GM13976 (cell line): ENCODE results near the gene AMPH.
A peak's percentile ranks its signal among the peaks of the same experiment; 100 is the strongest.

ENCODE experiments used
- DNase-seq: peaks from one replicate; pipeline ENCODE4 v3.0.0; 2012; ENCODE audit warnings: low spot score
- in situ Hi-C: fragments of 300-500 bp; cut with MboI; formaldehyde crosslinking; loops from one replicate; pipeline ENCODE4 v1.12.0; 2022; ENCODE audit warnings: low sequenced_read_pairs, mixed read lengths, inconsistent platforms; ENCODE audit not compliant: unreplicated experiment
- TF ChIP-seq, protein P1 (sequence below): IDR thresholded peaks from 2 replicates; pipeline ENCODE4 v1.5.1; 2012; ENCODE audit warnings: borderline replicate concordance, mild to moderate bottlenecking; ENCODE audit not compliant: insufficient read depth; ENCODE audit errors: extremely low read depth, missing control alignments, control extremely low read depth

AMPH gene

DNA sequence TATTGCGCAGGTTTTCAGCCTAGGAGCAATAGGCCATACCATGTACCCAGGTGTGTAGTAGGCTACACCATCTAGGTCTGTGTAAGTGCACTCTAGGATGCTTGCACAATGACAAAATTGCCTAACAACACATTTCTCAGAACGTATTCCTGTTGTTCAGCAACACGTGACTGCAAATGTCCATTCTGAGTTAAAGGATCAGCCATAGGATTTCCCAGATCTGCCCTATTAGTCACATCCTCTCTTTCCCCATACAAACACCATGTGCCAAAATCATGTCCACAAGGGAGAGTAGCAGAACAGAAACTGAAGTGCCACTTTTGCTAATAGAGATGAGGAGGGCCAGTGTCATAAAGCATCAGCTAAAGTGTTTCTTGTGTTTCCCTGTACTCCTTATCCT, 42.6 kb upstream of the AMPH start:
- no peak for DNase-seq
- TF ChIP-seq, protein P1, sequence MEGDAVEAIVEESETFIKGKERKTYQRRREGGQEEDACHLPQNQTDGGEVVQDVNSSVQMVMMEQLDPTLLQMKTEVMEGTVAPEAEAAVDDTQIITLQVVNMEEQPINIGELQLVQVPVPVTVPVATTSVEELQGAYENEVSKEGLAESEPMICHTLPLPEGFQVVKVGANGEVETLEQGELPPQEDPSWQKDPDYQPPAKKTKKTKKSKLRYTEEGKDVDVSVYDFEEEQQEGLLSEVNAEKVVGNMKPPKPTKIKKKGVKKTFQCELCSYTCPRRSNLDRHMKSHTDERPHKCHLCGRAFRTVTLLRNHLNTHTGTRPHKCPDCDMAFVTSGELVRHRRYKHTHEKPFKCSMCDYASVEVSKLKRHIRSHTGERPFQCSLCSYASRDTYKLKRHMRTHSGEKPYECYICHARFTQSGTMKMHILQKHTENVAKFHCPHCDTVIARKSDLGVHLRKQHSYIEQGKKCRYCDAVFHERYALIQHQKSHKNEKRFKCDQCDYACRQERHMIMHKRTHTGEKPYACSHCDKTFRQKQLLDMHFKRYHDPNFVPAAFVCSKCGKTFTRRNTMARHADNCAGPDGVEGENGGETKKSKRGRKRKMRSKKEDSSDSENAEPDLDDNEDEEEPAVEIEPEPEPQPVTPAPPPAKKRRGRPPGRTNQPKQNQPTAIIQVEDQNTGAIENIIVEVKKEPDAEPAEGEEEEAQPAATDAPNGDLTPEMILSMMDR = no peak
- in situ Hi-C loops = no loop called here

DNA sequence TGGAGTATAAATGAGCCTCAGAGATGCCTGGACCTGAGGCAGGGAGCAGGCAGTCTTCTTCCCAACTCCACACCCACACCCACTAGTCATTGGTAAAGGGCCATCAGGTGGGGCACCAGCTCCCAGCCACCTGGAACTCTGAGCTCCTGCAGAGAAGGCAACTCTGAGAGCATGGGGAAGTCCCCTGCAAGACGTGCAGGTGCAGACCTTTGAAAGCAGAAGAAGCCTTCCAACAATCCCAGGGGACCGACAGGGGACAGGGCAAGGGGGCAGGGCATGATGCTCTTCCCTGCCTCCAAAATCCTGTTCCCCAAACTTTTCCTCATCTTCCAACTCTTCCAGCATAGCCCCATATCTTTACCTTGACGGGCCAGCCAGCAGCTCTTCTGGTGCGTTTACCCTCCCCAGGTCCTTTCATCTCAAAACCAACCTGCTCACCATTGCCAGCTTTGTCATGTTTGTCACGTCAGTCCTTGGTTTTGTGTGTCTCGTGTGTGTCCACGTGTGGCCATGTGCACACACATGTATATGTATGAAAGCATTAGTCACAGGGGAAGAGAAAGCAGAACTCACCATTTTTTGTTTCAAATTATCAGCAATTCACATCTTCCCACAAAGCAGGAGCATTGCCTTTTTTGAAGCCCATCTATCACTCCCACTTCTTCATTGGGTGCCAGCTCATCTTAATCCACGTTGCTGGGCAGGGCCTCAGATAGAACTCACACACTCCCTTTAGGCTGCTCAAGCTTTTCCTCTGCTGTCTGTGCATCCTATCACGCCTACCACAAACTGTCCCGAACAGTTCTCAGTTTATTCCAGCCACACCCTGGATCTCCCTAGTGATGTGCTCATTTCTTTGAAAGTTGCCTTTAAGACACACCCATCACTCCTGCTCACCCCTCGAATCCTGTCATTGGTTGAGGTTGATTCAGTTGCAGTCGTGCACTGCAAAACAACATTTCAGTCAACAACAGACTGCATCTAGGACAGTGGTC, 41.0 kb upstream of the AMPH start:
- in situ Hi-C loops = no loop called here
- TF ChIP-seq, protein P1 = no peak
- DNase-seq = no peak

DNA sequence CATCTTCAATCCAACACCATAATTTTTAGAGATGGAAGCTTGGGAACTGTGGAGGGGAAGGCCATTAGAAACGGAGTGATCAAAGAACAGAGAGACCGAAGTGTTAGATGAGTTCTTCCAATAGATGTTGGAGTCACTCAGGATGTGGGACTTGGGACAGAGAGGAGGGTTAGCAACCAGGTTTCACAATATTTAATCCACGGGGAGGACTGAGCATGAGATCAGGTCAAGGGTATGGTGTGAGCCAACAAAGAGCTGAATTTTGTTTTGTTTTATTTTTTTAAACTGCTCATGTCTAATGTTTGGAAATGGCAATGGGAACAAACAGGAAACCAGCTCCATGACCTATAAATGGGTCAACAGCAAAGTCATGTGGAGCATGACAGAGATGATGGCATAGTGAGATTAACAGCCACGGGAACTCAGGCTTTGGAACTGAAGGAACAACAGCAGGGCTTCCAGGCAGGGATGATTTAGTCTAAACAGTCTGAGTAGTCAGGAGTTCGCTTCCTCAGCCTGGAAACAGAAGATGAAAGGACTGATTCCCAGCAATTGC, 38.9 kb upstream of the AMPH start:
- DNase-seq = no peak
- TF ChIP-seq, protein P1 = no peak
- in situ Hi-C loops = loop anchor here (10.0 kb wide), 1 partner anchor 265 kb away; no protein-coding TSS in a partner anchor

DNA sequence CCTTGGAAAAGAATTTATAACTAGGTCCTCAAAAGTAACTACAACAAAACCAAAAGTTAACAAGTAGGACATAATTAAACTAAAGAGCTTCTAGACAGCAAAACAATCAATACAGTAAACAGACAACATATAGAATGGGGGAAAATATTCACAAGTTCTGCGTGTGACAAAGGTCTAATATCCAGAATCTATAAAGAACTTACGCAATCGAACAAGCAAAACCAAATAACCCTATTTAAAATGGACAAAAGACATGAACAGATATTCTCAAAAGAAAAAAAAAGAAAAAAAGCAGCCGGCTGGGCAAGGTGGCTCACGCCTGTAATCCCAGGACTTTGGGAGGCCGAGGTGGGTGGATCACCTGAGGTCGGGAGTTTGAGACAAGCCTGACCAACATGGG, 33.8 kb upstream of the AMPH start:
- in situ Hi-C loops = loop anchor here (10.0 kb wide), 1 partner anchor 260 kb away; no protein-coding TSS in a partner anchor
- TF ChIP-seq, protein P1 = no peak
- no peak for DNase-seq

DNA sequence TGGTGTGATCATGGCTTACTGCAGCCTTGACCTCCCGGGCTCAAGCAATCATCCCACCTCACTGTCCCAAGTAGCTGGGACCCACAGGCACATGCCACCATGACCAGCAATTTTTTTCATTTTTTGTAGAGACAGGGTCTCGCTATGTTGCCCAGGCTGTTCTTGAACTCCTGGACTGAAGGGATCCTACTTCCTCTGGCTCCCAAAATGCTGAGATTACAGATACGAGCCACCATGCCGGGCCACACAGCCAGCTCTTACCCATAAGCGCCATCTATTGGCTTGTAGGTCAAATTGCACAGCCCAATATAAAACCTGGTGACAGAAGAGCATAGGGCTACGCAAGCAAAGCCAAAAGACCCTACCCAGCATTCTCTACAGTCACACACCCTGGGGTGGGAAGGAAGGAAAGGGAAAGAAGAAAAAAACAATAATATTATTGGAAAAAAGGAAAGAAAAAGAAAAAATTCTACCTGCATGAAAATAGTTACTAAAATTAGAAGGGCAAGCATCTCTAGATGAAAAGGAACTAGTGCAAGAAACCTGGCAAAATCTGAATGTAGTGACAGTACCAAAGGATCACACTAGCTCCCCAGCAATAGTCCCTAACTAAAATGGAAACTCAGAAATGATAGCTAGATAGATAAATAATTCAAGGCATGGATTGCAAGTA, 29.4 kb upstream of the AMPH start:
- DNase-seq = peak; percentile 51
- TF ChIP-seq, protein P1 = peak; percentile 76
- in situ Hi-C loops = loop anchor here (10.0 kb wide), 1 partner anchor 256 kb away; no protein-coding TSS in a partner anchor

DNA sequence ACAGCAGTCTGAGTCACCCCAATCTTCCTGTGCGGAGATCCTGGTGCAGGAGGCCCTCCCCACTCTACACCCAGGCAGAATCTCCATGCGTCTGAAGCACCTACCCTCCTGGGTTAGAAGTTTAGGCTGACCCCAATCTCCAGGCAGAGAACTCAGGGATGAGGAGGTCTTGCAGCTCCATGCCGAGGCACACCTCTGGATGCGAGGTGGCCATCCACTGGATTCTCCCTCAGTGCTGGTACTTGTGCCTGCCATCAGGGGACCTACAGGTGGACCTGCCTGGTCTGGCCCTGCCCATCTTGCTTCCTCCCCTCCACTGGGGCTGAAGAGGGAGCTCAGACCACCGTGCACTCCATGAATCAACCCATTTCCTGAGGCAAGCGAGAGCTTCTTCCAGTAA, 28.8 kb upstream of the AMPH start:
- DNase-seq = no peak
- TF ChIP-seq, protein P1 = no peak
- in situ Hi-C loops = loop anchor here (10.0 kb wide), 1 partner anchor 255 kb away; no protein-coding TSS in a partner anchor
